Kasumi-1 (cell line): Measurements from ENCODE around the gene TECR.
A peak's percentile ranks its signal among the peaks of the same experiment; 100 is the strongest.
"Not testable (repeated sequence)": the region's sequence is repeated elsewhere in the genome, so short reads cannot be mapped to it uniquely, and the experiment has no call there.

Experiments used
- DNase-seq, 2 experiments: peaks; one replicate each; lab custom pipeline; 2025; lab: John Stamatoyannopoulos, UW

TECR gene

DNA sequence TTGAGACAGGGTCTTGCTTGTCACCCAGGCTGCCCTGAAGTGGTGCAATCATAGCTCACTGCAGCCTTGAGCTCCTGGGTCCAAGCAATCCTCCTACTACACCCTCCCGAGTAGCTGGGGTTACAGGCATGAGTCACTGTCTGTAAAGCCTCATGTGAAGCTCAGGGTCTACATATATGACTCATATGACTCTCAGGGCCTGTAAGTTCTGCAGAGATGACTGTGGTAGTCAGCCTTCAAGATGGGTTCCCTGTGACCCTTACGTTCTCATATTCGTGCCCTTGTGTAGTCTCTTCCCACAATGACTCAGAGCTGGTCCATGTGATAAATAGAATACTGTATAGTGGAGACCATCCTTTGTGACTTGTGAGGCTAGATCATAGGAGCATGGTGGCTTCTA, 55.8 kb downstream of the TECR start:
- DNase-seq = not testable (repeated sequence)

DNA sequence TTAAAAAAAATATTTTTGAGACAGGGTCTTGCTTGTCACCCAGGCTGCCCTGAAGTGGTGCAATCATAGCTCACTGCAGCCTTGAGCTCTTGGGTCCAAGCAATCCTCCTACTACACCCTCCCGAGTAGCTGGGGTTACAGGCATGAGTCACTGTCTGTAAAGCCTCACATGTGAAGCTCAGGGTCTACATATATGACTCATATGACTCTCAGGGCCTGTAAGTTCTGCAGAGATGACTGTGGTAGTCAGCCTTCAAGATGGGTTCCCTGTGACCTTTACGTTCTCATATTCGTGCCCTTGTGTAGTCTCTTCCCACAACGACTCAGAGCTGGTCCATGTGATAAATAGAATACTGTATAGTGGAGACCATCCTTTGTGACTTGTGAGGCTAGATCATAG, 60.0 kb downstream of the TECR start:
- not testable (repeated sequence) for DNase-seq

DNA sequence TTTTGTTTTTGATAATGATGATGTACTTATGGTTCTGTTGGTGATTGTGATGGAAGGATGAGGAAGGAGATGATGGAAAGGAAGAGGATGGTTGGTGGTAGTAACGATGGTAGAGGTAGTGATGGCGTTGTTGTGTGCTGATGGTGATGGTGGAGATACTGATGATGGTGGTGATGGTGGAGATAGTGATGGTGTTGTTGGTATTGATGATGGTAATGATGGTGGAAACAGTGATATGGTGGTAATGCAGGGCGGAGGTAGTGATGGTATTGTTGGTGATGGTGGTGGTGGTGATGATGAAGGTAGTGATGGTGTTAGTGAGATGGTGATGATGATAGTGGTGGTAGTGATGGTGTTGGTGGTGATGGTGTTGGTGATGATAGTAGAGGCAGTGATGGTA, 66.2 kb downstream of the TECR start:
- DNase-seq = no peak

DNA sequence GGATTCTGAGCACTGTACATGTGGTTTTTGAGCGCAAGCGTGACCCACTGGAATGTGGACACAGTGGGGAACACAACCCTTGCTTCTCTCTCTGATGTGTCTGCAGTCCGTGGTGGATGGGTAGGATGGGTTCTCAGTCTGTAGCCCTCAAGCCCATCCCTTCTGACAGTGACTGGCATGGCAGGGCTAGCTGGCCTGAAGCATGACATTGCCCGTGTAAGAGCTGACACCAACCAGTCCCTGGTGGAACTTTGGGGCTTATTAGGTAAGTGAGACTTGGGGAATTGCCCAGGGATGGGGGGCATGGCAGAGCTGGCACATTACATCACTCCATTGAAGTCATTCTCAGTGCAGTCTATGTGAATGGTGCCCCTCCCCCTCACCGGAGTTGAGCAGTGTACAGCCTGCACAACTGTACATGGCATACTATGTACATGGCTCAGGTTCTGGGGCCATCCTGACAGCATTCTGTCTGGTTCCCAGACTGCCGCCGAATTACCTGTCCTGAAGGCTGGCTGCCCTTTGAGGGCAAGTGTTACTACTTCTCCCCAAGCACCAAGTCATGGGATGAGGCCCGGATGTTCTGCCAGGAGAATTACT, 70.3 kb downstream of the TECR start:
- no peak for DNase-seq

GRCh38 chr19:14603990-14604387, 74.6 kb downstream of the TECR start:
- DNase-seq = no peak

DNA sequence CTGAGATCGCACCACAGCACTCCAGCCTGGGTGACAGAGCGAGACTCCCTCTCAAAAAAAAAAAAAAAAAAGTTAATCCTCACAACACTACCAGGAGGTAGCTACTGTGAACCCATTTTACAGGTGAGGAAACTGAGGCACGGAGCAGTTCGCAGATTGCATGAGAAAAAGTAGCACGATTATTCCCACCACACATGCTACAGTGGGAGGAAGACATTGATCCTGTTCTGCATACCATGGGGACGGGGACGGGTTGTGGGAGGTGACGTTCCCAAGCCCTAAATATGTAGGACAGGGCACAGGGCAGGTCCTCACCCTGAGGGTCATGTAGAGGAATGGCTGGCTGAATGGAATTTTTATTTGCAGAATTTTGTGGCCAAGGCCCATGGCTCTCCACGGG, 77.2 kb downstream of the TECR start:
- no peak for DNase-seq

- DNase-seq = peak; percentile 26 to 49
These were observed 81.7 kb downstream of the TECR start for GRCh38 chr19:14611051-14611450.

DNA sequence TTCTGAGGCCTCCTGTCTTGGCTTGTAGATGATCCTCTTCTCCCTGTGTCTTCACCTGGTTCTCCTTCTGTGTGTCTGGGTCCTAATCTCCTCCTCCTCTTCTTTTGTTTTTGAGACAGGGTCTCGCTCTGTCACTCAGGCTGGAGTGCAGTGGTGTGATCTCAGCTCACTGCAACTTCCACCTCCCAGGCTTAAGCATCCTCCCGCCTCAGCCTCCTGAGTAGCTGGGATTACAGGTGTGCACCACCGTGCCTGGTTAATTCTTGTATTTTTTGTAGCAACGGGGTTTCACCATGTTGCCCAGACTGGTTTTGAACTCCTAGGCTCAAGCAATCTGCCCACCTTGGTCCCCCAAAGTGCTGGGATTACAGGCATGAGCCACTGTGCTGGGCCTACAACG, 82.8 kb downstream of the TECR start:
- not testable (repeated sequence) for DNase-seq

GRCh38 chr19:14612657-14613056, 83.3 kb downstream of the TECR start:
- DNase-seq = no peak

- not testable (repeated sequence) for DNase-seq
These were observed 84.2 kb downstream of the TECR start for GRCh38 chr19:14613399-14614098.

DNA sequence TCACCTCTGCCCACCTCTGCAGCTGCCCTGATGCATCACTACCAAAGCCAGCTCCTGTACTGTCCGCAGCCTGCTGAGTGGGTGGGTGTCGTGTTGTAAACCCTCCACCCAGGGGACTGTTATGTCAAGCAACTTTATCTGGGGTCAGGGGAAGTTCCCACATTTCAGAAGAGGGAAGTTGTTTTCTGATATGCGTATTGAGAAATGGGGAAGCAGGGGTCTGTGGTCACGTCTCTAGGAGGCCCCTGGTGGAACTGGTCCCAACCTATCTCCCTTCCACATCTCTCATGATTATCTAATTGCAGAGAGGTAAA, 84.7 kb downstream of the TECR start:
- peak; percentile 91 to 92 for DNase-seq
